Islet precursor cell (in vitro differentiated cells): Measurements from ENCODE around the gene KCNMA1.
A peak's percentile ranks its signal among the peaks of the same experiment; 100 is the strongest.
"Not testable (repeated sequence)": the region's sequence is repeated elsewhere in the genome, so short reads cannot be mapped to it uniquely, and the experiment has no call there.

Experiments used
- DNase-seq: peaks from one replicate; pipeline ENCODE4 v3.0.0-alpha.2; 2018

Gene KCNMA1

DNA sequence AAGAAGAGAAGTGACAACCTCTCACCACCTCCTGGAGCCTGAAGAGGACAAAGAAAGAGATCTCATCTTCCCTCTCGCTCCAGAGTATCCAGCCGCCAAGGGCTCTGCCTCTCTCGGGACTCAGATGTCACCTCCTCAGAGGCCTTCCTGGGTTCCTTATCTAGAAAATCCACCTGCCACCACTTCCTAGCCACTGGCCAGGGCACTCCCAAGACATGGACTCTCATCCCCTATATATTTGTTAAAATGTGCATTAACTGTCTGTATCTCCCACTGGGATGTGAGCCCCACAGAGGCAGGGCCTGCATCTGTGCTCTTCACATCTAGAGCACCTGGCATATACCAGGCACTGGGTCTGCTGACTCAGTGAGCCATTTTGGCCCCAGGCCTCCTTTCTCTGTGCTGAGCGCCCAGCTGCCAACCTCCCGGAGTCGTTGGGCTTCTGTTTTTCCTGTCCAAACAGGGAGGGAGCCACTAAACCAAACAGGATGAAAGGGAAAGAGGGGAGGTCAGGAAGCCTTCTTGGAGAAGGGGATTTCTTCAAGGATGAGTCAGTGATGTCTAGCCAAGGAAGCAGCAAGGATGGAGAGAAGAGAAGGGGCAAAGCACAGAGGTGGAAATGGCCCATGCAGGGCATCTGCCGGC, 58.9 kb downstream of the KCNMA1 start:
- no peak for DNase-seq

DNA sequence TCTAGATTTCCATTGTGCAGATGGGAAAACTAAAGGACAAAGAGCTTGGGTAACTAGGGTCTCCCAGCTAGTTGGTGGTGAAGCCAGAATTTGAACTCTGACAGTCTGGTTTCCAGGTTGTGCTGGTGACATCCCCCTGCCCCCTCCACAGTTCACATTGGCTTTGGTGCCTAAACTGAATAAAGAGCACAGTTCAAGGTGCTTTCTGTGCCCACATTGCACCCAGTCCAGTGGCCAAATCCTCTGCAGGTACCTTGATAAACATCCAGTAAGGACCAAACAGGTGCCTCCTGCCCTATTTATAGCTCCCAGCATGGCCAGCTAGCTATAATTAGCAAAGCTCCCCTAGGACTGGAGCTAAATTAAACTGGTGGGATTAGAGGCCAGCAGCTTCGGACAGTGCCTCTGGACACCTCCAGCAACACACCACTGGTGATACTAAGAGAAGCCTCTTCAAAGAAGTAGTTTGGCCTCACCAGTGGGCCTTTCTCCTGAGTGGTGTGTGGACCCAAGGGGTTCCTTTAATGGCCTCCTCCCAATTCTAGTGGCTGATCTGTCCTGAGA, 59.9 kb downstream of the KCNMA1 start:
- DNase-seq = no peak

- no peak for DNase-seq
Observed at GRCh38 chr10:77576444-77577032, 61.1 kb downstream of the KCNMA1 start.

DNA sequence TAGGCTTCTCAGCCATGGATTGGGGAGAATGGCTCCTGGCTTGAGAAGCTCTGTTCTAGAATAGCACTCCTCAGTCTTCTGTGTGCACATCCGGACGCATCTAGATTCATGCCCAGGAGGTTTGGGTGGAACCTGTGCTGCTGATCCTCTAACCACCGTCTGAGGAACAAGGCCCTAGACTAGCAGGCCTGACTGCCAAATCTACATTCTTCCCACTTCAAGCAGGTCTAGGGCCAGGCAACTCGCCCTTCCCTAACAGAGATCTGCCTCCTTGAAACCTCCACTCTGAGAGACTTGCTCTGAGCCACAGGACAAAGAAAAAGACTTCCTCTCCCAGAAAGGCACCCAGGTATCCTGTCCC, 61.6 kb downstream of the KCNMA1 start:
- no peak for DNase-seq

- no peak for DNase-seq
Observed at GRCh38 chr10:77575271-77576006, 62.2 kb downstream of the KCNMA1 start.

GRCh38 chr10:77574438-77574837, 63.2 kb downstream of the KCNMA1 start:
- no peak for DNase-seq

DNA sequence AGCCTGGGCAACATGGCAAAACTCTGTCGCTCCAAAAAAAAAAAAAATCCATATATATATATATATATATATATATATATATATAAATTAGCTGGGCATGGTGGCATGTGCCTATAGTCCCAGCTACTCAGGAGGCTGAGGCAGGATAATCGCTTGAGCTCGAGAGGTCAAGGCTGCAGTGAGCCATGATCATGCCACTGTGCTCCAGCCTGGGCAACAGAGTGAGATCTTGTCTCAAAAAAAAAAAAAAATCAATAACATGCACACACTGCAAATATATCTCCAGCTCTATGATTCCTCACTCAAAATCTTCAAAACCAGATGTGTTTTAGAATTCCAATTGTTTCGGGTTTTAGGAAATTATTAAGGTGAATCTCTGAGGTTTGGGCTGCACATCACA, 65.1 kb downstream of the KCNMA1 start:
- DNase-seq = not testable (repeated sequence)

DNA sequence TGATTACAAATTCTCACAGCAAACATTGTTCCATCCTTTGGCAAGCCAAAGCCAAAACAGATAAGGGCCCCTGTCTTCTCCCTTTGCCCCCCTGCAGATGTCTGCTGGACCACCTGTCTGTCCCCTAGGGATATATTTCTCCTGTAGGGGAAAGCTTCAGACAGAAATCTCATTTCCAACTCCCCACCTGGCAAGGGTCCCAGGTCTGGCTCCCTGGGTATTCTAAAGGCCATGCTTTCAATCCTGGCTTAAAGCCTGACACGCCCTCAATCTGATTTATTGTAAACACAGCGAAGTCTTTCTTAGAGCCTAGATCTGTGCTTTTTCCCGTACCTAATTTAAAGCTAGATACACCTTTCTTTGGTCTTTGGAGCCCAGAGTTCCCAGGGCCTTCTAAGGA, 66.1 kb downstream of the KCNMA1 start:
- DNase-seq = no peak

- DNase-seq = no peak
Observed at GRCh38 chr10:77566914-77567566, 70.6 kb downstream of the KCNMA1 start.

- DNase-seq = peak; percentile 64
Observed at GRCh38 chr10:77566236-77566635, 71.4 kb downstream of the KCNMA1 start.

DNA sequence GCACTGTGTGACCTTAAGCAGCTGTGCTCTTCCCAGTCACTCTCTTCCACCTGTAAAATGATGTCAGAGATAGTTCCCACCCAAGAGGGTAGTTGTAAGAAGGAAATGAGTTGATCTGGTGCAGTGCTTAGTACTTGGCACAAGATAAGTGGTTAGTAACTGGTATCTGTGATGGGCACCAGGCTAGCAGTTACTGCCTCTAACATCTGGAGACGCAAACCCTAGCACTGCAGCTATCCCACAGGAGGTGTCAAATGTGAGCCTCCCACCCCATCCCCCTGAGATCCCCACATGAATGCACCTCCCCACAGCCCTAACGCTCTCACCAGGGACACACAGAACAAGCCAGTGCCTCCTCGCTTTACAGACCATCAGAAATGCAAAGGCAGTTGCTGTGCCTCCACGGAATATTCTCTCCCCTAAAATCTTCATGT, 72.0 kb downstream of the KCNMA1 start:
- no peak for DNase-seq

GRCh38 chr10:77564731-77565589, 72.6 kb downstream of the KCNMA1 start:
- peak; percentile 92 for DNase-seq

GRCh38 chr10:77563638-77564270, 73.9 kb downstream of the KCNMA1 start:
- DNase-seq = no peak

- DNase-seq = no peak
Observed at GRCh38 chr10:77562742-77563141, 74.9 kb downstream of the KCNMA1 start.

DNA sequence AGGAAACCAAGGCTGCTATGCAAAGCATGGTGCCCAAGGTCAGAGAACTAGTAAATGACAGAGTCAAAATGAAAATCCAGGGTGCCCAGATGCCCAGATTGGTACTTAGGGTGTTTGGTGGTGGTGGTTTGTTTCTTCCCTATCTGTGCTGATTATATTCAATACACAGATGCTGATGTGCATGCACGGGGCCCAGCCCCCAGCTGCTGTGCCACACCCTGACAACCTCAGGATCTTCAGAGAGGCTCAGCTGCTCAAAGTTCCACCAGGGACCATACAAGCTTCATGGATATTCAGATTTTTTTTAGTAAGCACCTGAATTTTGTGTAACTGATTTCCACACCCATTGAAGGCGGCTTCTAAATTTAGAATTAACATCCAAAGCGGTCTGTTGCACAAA, 75.6 kb downstream of the KCNMA1 start:
- DNase-seq = no peak

GRCh38 chr10:77560471-77560870, 77.1 kb downstream of the KCNMA1 start:
- DNase-seq = no peak

- DNase-seq = no peak
Observed at GRCh38 chr10:77560052-77560451, 77.6 kb downstream of the KCNMA1 start.

- DNase-seq = no peak
Observed at GRCh38 chr10:77556990-77557601, 80.5 kb downstream of the KCNMA1 start.

DNA sequence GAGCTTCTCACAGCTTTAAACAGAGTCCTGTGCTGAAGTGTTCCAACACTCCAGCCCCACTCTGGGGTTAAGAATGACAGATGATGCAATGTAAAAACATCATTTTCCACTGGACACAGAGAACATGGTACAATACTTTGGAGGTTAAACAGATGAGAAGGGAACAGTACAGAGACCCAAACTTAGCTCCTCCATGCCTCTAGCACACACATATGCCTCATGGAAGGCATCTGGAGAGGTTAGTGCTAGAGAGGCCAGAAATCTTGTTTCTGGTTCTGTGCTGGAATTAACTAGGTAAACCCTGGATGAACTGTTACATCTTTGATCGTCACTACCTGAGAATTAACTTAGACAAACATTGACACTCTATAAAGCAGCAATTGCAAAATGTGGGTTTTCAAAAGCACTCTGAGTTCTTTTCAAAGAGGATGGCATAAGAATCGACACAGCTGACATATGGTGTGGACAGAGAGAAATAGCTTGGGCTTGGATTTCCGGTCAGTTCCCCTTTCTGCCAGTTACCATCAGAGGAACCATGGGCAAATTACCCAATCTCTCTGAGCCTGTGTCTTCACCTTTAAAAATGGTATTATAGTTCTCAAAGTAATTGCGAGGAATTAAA, 81.9 kb downstream of the KCNMA1 start:
- no peak for DNase-seq

GRCh38 chr10:77554996-77555397, 82.6 kb downstream of the KCNMA1 start:
- no peak for DNase-seq

GRCh38 chr10:77553966-77554365, 83.6 kb downstream of the KCNMA1 start:
- DNase-seq = no peak
